NCI-H2029 treated with DMSO at 0.1 percent for 48 hours (cell line): ENCODE data around the gene RFTN1.
A peak's percentile ranks its signal among the peaks of the same experiment; 100 is the strongest.

Experiments used
- DNase-seq: peaks from one replicate; lab custom pipeline; 2025; lab: John Stamatoyannopoulos, UW

Gene RFTN1

DNA sequence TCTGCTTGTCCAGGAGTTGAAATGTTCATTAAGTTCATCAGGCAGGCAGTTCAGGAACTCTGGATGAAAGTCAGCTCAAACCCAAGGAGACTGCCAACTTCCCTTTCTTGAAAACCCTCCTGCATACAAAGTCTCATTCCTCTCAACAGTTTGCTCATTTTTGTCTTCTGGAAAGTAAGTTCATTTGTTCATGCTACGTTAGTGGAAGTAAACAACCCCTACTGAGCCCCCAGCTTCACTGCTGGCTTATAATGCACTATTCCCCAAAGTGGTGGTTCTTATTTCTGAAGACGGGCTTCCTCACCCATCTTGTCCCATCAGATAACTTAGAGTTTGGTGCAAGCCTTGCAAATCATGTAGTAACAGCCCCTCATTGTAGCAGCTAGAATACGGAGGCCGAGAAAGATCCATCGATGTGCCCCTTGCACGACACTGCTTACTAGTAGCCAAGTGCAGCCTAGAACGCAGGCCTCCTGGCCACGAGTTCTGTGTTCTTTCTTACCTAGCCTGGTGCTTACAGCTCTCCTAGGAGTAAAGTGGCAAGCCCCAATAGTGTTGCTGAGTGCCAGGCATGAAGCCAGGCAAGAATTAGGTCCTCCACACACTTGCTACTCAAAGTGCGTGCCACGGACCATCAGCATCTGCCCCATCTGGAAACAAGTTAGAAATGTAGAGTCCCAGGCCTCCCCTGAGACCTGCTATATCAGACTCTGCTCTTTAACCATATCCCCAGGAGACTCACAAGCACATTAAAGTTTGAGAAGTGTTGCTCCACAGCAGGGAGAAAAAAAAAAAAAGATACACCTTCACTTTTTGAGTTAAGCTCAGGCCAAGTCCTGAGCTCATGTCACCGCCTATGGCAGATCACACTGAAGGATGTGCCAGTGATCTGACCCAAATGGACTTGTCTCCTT is 82.5 kb downstream of the RFTN1 start:
- DNase-seq = no peak

DNA sequence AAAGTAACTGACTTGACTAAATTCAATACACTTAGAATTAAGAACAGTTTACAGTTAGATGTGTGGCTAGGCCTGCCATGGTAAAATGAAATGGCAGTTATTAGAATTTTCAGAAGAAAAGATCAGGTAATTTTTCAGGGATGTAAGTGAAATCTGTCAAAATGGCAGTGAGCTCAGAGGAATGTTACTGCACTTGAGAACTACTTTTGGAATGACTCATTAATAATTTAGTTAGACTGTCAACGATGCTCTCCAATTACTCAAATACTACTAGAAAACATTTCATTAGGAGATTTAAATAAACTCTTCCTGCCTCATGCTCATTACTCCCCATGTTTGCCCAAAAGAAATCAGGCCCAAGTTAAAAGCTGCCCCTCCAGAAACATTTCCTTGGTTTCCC is 84.4 kb downstream of the RFTN1 start:
- DNase-seq = no peak

DNA sequence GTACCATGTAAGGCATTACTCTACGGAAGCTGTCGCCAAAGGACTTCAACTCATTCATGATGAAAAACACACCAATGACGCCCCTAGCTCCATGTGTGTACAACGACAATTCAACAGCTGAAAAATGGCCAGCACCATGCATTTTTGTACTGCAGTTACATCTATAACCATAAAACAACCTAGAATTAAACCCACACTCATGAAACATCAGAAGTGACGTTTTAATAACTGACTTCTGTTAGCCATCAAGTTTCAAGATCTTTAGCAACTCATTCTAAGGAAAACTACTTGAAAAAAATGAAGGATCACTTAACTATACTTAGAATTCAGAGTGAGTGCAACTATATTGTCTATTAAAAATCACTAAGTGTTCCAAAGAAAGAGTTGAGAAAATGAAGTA is 84.9 kb downstream of the RFTN1 start:
- no peak for DNase-seq

DNA sequence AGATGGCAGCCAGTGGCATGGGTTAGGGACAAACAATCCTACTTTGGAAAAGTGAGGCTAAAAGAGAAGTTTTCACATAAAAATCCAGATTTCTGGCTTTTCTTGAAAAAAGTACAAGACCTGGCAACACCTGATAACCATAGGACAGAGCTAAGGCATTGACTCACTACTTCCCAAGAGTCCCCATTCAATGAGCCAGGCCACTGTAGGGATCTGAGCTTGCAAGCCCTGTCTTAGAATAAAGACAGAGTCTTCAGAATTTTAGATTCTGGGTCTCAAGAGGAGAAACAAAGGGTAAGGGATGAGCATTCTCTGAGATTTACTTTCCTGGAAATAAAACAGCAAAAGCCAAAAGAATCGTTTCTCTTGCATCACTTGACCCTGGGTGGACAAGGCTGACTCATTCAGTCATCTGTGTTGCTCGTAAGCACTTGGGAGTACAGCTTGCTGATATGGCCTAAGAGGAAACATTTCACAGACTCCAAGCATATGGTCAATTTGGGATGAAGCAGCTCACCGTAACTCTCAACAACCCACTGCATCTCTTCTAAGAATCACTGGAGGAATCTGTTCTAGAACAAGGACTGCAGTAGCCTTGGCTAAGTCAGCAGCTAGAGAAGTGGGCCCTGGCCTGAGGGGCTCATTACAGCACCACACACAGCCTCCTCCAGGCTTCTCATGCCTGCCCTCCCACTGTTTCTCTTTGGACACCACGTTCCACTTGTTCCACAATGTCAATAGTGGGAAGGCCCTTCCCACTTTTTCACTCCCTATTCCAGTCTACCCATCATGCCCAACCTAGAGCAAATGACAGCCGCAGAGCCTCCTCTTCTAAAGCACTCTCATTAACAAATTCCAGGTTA is 86.2 kb downstream of the RFTN1 start:
- peak; percentile 50 for DNase-seq

DNA sequence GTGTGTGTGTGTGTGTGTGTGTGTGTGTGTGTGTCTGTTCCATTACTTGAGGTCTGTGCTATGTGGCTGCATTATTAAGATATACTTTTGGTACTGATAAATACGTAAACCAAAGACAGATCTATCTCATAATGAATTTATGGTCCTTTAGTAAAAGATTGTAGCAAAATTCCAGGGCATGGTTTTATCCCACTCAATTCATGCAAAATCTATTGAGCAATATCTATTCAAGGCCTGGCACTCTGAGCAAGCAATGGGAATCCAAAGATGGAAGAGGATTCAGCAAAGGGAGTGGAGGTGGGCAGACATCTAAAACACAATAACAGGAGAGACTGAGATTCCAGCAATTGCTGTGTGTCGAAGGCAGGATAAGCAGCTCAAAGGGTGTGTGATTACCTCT is 86.8 kb downstream of the RFTN1 start:
- no peak for DNase-seq

DNA sequence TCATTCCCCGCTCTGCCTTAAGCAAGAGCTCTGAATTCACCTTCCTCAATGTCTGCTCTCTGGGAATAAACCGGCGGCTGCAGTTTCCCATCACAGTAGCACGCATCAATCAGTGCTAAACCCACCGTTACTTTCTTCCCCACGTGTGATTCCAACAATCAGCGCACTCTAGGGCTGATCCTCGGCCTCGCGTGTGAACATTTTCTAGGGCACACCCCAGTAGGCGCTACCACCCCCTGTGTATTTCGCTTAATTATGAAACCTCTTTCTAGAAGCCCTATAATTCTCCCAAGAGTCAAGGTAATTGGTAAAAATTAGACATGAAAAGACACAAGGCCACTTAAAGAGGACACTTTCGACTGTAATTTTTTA is 87.5 kb downstream of the RFTN1 start:
- no peak for DNase-seq

DNA sequence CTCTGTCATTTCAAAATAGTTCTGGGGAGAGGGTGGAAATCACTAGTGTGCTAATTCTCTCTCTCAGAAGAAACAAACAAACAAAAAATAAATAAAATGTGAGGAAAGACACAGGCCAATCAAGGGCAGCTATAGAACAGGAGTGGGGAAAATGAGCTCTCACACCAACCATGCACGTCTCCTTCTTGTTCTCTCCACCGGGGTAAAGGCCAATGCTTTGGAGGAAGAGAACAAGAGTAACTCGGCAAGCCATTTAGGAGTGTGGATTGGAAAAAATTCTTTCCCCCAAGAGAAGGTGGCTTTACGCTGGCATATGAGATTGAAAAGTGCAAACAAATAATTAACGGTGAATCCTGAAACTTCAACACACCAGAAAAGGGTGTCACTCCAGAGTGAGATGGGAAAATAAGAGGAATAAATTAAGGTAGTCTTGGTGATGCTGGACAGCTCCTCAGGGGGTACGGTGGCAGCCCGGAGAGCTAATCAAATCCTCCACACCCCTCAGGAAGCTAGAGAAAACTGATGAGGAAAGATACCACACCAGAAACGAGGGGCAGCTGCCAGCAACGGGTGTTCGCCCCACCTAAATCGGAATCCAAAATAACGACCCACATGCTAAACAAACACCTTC is 88.0 kb downstream of the RFTN1 start:
- DNase-seq = no peak

DNA sequence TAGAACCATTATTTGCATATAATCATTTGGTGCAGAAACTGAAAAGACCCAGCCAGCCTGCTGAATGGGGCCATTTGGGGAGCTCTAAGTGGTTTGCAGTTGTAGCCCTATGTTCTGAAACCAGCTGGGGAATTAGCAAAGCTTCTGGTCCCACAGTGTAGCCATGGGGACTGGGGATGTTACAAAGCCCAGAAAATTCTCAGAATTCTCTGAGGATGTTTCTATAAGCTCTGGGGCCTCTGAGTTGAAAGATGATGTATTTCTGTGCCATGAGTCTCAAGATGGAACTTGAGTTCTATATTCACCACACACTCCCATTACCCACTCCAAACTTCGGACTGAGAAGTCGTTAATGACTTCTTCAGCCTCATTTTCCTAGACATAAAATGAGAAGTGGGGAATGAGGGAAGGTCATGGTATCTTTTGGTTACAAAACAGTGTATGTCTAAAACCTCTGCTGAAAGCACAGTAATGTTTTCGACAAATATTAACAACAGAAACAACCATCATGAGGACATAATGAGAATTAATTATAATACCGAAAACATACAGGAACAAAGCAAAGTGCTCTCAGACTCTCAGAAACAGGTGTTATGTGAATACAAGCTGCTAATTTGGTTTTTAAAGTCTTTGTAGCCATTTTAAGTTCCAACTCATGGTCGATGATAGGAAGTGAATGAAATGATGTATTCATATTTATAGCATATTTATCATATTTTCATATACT is 89.4 kb downstream of the RFTN1 start:
- DNase-seq = no peak

DNA sequence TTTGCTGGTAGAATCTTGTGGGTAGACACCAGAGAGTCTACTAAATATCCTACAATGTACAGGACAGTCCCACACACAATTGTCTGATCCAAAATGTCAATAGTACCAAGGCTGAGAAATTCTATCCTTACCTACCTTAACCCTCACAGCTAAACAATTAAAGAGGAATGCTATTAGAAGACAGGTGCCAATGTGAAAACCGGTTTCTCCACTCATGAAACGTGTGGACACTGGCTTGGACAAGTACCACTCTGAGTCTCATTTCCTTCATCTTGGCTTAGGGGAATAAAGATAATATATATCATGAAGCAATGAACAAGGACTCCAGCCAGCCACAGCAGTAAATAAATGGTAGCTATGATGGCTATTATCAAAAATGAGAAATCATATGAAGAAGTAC is 90.2 kb downstream of the RFTN1 start:
- peak; percentile 99 for DNase-seq

DNA sequence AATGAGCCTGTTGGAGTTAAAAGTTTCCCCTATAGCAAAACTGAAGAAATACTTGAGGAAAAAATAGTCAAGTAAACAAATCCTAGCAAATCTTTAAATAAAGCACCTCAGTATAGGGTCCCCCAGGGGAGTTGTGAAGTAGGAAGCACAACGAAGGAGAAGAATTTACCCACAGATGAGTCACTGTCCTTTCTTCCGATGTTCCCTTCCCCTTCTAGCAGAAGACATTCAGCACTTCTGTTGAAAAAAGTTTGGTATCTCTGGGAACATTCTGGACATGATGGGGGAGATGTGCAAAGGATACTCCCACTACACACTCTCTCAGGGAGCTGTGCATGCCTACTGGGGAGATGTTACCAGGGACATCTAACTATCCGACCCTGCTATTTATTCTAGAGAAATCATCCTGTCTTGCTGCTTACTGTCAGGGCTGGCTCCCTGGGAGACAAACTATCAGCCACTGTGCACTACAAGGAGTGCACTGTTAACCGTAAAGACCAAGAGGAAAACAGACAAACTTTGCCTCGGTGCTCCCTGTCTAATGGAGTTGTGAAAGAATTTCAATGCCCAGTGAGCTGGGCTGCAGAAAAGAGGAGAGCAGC is 93.8 kb downstream of the RFTN1 start:
- no peak for DNase-seq

DNA sequence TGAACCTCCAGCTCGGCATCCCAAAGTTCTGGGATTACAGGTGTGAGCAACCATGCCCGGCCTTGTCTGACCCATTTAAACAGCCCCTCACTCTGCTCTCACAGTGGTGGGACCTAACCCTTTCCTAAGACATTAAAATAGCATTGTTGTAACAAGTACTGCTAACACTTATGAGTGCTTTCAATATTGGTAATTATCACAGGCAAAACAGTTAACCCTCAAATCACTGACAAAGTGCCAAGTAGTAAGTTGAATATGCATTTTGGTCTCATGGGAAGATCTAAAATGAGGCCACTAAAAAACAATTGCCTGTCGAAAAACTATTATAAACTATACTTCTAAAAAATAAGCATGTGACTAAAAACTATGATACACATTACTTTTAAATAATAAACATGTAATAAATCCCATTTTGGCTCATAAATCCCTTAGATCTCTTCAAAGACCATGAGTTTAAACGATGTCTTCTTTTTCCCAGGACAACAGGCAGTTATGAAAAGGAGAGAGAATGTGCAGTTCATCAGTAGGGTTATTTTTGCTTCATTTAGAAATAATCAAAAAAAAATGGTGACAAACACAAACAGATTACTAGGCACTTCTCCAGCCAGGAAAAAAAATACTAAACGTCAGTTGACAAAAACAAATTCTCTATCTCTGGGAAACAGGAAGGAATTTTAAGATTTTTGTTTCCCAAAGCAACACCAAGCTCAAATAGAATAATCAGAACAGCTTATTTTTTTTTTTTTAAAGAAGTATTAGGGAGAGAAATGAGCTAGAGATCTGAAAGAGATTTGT is 95.4 kb downstream of the RFTN1 start:
- no peak for DNase-seq

DNA sequence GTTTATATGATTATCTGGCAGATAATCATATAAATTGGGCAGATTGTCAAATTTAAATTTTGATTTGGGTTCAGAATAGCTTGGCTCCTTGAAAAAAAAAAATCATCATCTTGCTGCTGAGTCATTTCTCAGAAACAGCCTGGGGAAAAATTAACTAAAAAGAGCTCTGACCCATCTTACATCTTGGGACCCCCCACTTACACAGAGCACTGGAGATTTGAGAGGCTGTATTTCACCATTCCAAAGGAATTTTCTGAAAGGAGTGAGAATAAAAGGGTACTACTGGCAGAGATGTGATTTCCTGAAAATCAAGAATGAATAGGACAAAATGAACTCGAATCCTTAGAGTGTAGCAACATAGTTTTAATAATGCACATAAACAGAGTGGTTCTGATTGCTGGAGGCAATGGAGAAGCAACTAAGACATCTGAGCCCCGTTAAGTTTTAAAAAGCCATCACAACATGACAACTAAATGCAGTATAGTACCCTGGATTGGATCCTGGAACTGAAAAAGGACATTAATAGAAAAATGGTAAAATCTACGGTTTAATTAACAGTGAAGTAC is 97.5 kb downstream of the RFTN1 start:
- no peak for DNase-seq

DNA sequence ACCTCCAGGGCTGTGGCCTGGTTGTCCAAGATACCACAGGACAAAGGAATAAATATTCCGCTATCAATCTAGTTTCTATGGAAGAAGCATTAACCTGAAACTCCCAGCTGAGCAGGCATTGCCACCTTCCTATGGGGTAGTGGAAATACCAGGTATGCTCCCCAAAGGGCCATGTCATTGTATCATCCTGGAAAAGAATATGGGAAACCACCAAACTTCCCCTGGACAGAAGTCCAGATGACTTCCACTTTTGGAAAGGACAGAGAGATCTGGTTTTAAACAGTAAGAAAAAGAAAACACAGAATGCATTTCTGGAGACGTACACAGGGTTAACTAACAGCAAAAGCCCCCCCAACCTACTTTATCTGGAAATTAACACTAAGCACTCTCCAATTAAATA is 100.2 kb downstream of the RFTN1 start:
- DNase-seq = no peak

DNA sequence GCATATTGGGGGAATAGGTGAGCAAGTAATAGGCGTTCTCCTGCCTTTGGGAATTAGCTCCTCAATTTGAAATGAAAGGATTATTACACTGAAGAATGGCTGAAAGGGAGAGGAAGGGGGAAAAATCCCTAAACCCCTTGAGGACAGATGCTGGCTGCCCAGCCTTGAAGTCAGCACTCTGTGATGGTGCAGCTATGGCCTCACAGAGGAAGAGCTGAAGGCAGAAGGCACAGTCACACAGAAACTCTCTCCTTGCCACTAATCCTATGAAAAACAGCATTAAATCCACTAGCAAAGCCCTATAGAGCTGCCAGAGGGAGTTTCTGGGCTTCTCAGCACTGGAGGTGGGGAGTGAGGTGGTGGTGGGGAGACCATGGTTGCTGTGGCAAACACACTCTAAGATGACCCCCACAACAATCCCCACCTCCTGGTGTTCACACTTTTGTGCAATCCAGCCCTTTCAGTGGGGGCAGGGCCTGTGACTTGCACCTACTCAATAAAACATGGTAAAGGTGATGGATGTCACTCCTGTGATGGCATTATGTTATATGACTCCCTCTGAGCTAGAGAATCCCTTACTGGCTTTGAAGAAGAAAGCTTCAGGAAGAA is 101.2 kb downstream of the RFTN1 start:
- no peak for DNase-seq

DNA sequence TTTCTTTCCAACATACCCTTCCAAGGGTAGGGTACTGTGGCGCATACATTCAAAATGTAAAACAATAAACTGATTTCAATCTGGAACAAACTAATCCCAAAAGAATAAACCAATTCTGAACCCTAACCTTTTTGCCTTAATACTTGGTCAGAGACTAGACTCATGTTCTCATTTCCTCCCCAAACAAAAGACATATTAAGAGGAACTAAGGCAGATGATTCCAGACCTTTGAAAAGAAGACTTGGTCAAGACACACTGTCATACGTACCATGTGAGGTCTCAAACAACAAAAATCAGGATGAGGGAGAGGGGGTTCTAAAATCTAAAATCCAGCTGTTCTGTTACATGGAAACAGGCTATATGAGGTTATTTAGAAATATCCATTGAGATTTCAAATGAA is 102.1 kb downstream of the RFTN1 start:
- no peak for DNase-seq

DNA sequence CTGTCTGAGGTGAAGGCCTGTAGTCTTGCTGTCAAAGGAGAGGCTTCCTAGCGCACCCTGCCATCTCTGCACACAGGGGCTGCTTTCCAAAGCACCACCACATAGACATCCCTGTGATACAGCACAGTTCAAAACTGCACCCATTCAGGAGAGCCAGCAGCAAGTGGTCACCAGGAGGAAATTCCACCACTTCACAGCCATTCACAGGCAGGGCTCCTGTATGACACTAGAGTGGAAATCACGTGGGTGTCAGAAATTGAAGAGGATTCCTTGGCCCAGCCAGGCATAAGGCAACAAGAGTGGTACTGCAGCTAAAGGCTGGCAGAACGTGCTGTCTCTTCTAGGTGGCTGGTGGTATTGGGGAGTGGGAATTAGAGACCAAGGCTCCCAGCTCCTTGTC is 102.8 kb downstream of the RFTN1 start:
- DNase-seq = peak; percentile 83

DNA sequence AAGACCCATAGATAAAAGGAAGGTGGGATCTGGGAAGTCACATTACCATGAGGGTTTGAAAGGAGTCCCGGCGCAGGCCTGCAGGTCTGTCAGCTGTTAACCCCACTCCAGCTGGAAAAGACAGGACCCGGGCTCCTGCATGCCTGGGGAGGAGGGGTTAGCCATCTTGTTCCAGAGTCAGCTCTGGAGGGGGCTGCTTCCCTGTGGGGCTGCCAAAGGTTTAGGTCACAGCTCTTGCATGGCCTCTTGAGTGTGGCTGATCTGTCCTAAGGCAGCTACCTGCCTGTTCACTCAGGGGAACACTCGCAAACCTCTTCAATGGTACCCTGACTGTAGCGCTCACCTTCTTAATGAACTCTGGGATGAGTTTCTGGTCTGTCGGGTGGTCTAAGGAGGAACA is 104.5 kb downstream of the RFTN1 start:
- no peak for DNase-seq

DNA sequence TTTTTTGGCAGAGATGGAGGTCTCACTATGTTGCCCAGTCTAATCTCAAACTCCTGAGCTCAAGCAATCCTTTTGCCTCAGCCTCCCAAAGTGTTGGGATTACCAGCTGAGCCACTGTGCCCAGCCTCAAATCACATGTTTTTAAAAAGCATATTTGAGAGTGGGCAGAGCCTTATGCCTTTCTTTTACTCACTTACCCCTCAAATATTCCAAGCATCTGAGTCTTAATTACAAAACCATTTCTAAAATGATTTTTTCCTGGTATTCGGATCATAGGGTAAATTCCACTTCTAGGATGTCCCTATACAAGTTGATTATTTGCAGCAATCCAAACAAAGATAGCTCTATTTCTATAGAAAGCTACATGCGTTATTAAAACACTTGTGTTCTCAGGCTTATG is 106.1 kb downstream of the RFTN1 start:
- no peak for DNase-seq

DNA sequence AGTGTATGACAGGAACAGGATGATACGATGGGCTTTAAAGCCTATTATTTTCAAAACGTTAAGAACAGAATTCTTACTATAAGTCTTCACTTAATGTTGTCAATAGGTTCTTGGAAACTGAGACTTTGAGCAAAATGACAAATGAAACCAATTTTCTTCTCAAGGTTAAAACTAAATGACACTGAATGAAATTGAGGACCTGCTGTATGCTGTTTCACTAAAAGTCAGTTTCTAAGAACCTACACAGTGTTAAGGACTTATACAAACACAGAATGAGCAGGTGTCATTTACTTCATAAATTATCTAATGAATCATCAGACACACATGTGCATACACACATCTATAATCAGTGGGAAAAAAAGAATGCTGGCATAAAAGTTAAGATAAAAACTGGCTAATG is 106.9 kb downstream of the RFTN1 start:
- no peak for DNase-seq

DNA sequence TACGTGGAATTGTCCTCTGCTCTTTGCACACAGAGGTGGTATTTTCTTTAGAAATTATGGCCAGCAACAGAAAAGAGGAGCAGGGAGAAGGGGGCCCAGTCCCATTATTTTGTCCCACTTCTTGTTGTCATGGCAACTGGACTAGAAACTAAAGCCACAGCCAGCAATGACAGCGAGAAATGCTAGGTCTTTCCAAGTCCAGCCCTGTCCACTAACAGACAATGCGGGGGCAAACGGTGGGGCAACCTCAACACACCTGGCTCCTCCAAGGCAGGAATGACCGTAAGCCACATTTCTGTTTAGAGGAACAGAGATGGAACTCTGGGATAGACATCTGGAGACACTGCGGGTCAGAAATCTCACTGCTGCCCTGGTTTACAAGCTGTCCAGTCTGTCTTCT is 107.3 kb downstream of the RFTN1 start:
- no peak for DNase-seq
